Testis (tissue), 3 donors: ENCODE data around the gene ZBTB20. TPM values are rescaled to one million over a fixed set of nuclear protein-coding genes. Genes with fewer than 3 reads are reported as not detected.

ENCODE experiments used
- DNase-seq: peaks from one replicate; pipeline ENCODE4 v3.0.0-alpha.2; 2019
- H3K27ac ChIP-seq, 2 donors: fragments of 200-600 bp; sonication (generic); one replicate each; pipeline ENCODE4 v1.5.1; 2019
- H3K27me3 ChIP-seq: fragments of 200-600 bp; sonication (generic); one replicate; pipeline ENCODE4 v1.5.1; 2019
- H3K36me3 ChIP-seq: fragments of 200-600 bp; sonication (generic); one replicate; pipeline ENCODE4 v1.5.1; 2017; ENCODE audit warnings: low read depth; ENCODE audit errors: missing control alignments
- H3K4me1 ChIP-seq: fragments of 200-600 bp; sonication (generic); one replicate; pipeline ENCODE4 v1.5.1; 2019
- H3K4me3 ChIP-seq, 2 donors: fragments of 200-600 bp; sonication (generic); one replicate each; pipeline ENCODE4 v1.5.1; 2017 to 2019
- H3K9me3 ChIP-seq: fragments of 200-600 bp; sonication (generic); one replicate; pipeline ENCODE4 v1.5.1; 2017
- POLR2A ChIP-seq: fragments of 450-650 bp; IDR thresholded peaks from one replicate; pipeline ENCODE4 v1.6.1; 2017; ENCODE audit warnings: antibody characterized with exemption, mild to moderate bottlenecking, moderate library complexity
- WGBS, 2 donors: methylation state at CpG; one replicate each; pipeline ENCODE4 v1.1.5; 2018; 5-methylcytosine and 5-hydroxymethylcytosine counted together
- intact Hi-C: fragments of 100-400 bp; cut with DNase I; formaldehyde crosslinking; loops from one replicate; pipeline ENCODE4 v1.15.1; 2023; ENCODE audit warnings: low total_unique reads
- polyA plus RNA-seq: library from polyadenylated mRNA; stranded (reverse); fragments of 350-450 nt; fragmentation: Illumina TruSeq; extraction: RNeasy Lipid Tissue Mini Kit (QIAGEN cat#74804); gene quantifications from one replicate; pipeline ENCODE4 v1.2.3, GENCODE V29; 2014; ENCODE audit warnings: low read depth, low replicate concordance; ENCODE audit not compliant: insufficient read depth
- total RNA-seq, 2 donors: library from RNA; depleted of rRNA; stranded (reverse); fragments of >200 nt; gene quantifications; one replicate each; pipeline ENCODE4 v1.2.3, GENCODE V29; 2016
- TF ChIP-seq, protein P1 (sequence below), 3 experiments: fragments of 450-650 bp in 2 of 3; fragments of 200-600 bp in 1 of 3; sonication (generic) in 1 of 3; IDR thresholded peaks; one replicate each; pipeline ENCODE4 v1.5.1; 2016 to 2019; ENCODE audit warnings: antibody characterized with exemption in 3 of 3, mild to moderate bottlenecking in 2 of 3, moderate library complexity in 1 of 3

Gene ZBTB20
- total and polyA plus RNA-seq, 3 donors from 2014 or later, result 36.8 to 179 (median 126) TPM

DNA sequence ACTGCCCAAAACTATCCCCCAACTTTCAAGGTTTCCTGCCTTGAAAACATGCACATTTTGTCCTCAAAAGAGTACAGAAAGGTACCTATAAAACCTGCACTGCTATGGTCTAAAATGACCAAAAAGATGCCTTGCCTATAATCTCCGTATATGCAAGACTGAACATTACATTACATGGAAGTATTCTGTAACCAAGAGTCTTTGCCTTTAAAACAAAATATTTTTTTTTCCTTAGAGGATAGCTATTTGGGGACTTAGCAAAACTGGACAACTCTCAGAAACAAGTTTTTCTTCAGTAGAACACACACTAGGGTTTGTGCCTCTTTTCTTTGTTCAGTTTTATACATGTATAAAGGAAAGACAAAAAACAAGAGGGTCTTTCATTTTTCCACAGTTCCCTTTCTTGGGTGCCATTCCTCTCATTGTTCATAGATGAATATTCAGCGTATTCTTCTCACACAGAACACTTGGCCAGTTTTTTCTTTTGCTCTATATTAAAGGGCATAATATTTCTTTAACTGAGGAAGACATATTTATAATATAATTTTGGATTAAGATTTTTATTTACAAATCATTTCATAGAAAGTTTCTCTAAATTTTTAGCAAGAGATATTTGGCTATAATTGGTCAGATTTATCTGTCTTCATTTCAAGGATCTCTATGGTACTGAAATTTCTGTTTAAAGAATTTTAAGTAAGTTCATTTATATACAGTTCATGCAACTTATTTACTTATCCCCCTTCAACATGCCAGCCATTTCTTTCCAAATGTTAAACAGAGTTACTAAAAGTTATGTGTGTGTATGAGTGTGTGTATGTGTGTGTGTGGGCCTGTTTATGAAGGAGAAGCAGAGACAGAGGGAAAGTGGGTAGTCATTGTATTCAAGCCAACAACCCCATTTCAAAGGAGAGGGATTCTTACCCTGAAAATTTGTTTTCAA, 142.6 kb downstream of the ZBTB20 start:
- no peaks in the 10 kb centered on the region for H3K9me3 ChIP-seq
- DNase-seq, result no peak
- H3K4me1 ChIP-seq, result no peaks in the 10 kb centered on the region
- 76 to 90% methylated on average over 2 of the region's 2 CpGs for WGBS, 2 donors
- no peak overlapping the region for H3K27ac ChIP-seq
- TF ChIP-seq POLR2A, result no peak
- TF ChIP-seq, protein P1, sequence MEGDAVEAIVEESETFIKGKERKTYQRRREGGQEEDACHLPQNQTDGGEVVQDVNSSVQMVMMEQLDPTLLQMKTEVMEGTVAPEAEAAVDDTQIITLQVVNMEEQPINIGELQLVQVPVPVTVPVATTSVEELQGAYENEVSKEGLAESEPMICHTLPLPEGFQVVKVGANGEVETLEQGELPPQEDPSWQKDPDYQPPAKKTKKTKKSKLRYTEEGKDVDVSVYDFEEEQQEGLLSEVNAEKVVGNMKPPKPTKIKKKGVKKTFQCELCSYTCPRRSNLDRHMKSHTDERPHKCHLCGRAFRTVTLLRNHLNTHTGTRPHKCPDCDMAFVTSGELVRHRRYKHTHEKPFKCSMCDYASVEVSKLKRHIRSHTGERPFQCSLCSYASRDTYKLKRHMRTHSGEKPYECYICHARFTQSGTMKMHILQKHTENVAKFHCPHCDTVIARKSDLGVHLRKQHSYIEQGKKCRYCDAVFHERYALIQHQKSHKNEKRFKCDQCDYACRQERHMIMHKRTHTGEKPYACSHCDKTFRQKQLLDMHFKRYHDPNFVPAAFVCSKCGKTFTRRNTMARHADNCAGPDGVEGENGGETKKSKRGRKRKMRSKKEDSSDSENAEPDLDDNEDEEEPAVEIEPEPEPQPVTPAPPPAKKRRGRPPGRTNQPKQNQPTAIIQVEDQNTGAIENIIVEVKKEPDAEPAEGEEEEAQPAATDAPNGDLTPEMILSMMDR (IDR thresholded peaks at IDR 0.05), result no peak
- intact Hi-C loops, result no loop called here
- no peaks in the 10 kb centered on the region for H3K27me3 ChIP-seq
- H3K4me3 ChIP-seq, result no peak overlapping the region
- H3K36me3 ChIP-seq, result no peaks in the 10 kb centered on the region

DNA sequence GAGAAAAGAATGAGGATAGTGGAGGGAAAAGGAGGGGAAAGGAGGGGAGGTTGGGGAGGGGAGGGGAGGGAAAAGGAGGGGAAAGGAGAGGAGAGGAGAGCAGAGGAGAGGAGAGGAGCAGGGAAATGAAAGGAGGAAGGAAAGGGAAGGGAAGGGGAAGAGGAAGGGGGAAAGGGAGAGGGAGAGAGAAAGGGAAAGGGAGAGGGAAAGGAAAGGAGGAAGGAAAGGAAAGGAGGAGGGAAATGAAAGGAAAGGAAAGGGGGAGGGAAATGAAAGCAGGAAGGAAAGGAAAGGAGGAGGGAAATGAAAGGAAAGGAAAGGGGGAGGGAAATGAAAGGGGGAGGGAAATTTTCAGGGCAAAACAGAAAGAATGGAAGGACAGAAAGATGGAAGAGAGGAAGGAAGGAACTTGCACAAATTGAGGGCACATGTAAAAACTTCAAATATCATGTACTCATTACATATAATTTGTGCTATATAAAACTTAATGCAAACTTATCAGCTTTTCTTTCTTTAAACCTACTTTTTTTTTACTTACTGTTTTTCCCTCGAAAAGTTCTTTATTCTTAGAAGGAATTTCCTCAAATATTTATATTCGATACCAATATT, 148.0 kb downstream of the ZBTB20 start:
- H3K27me3 ChIP-seq, result no peaks in the 10 kb centered on the region
- H3K4me3 ChIP-seq, result no peak overlapping the region
- no peaks in the 10 kb centered on the region for H3K36me3 ChIP-seq
- TF ChIP-seq POLR2A, result no peak
- TF ChIP-seq, protein P1 (IDR thresholded peaks at IDR 0.05), result no peak
- H3K4me1 ChIP-seq, result no peaks in the 10 kb centered on the region
- intact Hi-C loops, result no loop called here
- DNase-seq, result no peak
- WGBS, 2 donors, result 91 to 97% methylated on average over 2 of the region's 2 CpGs
- H3K27ac ChIP-seq, result no peak overlapping the region
- no peaks in the 10 kb centered on the region for H3K9me3 ChIP-seq

DNA sequence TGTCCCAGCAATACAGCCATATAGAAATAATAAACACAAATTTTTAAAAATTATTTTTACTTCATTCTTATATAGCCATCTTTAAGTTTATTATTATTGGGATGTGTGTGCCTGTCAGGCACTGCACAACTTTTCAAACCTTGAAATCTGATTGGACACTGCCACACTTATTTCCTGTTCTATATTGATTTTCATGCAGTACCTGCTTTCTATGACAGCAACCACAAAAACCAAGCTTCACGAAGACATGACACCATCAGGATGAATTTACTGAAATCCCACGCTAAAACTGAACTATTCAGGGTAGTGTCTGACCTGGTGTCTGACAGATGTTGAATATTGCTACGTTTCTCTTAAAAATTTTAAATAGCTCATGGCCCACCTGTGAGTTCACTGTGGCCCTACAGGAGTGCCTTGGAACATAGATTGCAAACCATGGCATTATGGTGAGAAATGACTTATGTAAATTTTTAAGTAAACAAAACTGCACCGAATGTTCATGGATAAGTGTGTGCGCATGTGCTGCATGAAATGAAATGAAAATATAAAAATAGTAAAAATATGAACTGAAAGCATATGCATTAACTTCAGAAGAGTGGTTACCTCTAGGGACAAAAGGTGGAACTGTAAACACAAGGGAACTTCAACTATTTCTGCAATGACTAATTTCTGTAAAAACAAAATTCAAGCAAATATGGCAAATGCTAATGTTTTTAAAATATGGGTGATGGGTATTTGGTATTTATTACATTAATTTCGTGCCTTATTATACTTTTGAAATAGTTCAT, 152.3 kb downstream of the ZBTB20 start:
- DNase-seq, result no peak
- Histone ChIP-seq H3K4me1 (no peaks in the 10 kb centered on the region), H3K27ac (no peak overlapping the region), H3K36me3 (no peaks in the 10 kb centered on the region), H3K4me3 (no peak overlapping the region), H3K27me3 (no peaks in the 10 kb centered on the region), H3K9me3 (no peaks in the 10 kb centered on the region)
- intact Hi-C loops, result no loop called here
- no peak for TF ChIP-seq POLR2A
- TF ChIP-seq, protein P1 (IDR thresholded peaks at IDR 0.05), result no peak
- 91 to 92% methylated on average over 6 of the region's 6 CpGs for WGBS, 2 donors

DNA sequence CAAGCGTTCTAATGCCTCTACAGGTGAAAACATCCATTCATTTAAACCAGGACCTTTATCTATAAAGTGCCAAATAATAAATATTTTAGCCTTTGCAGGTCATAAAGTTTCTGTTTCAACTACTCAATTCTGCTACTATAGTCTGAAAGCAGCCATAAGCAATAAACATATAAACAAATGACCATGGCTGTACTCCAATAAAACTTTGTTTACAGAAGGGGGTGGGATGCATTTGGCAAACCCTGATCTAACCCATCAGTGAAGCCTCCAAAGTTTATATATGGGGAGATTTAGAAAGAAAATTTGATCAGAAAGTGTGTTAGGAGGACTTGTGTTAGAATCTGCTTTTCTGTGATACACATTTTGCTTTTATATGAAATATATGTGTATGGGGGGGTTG, 161.3 kb downstream of the ZBTB20 start:
- no peaks in the 10 kb centered on the region for H3K36me3 ChIP-seq
- H3K4me1 ChIP-seq, result no peaks in the 10 kb centered on the region
- no peak overlapping the region for H3K27ac ChIP-seq
- TF ChIP-seq, protein P1 (IDR thresholded peaks at IDR 0.05), result no peak
- no peak for TF ChIP-seq POLR2A
- H3K4me3 ChIP-seq, result no peak overlapping the region
- intact Hi-C loops, result no loop called here
- 91 to 100% methylated on average over 1 of the region's 1 CpG for WGBS, 2 donors
- H3K9me3 ChIP-seq, result no peaks in the 10 kb centered on the region
- H3K27me3 ChIP-seq, result no peaks in the 10 kb centered on the region
- no peak for DNase-seq
